HepG2 (cell line): ENCODE measurements around the gene LRRC74A. TPM values are rescaled to one million over a fixed set of nuclear protein-coding genes. Genes with fewer than 3 reads are reported as not detected.

ENCODE experiments used
- ATAC-seq: fragments of 200-7000 bp; cut with Tn5 transposase; 3 replicates; pipeline ENCODE4 v1.9.1; 2020; ENCODE audit warnings: mild to moderate bottlenecking, moderate library complexity
- BruUV-seq: library from RNA; stranded (reverse); fragments of 400-500 nt; replicated peaks from 2 replicates; lab custom pipeline; 2021; lab: Mats Ljungman, UMichigan
- CTCF ChIA-PET: fragments of 300-600 bp; formaldehyde crosslinking; extraction: SDS; loops from one replicate; lab custom pipeline; 2021; ENCODE audit warnings: low total read pairs, inconsistent platforms, low intra/inter-chr PET ratio; lab: Yijun Ruan, JAX
- POLR2A ChIA-PET: fragments of 350-600 bp; sonication (Branson Sonifier 250); formaldehyde crosslinking; loops from one replicate; lab custom pipeline; 2020; ENCODE audit warnings: antibody characterized with exemption, inconsistent platforms; lab: Yijun Ruan, JAX
- DNase-seq: peaks from one replicate; pipeline ENCODE4 v3.0.0-alpha.2; 2015; ENCODE audit warnings: low spot score
- FAIRE-seq: peaks from 3 replicates; lab custom pipeline; 2011; peaks lifted over from hg19 to GRCh38; lab: Jason Lieb, UNC
- H2AFZ ChIP-seq: one replicate; pipeline ENCODE4 v1.6.1; 2011; ENCODE audit warnings: low read length, inconsistent platforms
- H3K27ac ChIP-seq: fragments of 300-600 bp; 3 replicates; pipeline ENCODE4 v1.8.0; 2011; ENCODE audit warnings: mixed run types, mild to moderate bottlenecking, mixed read lengths, low read length, inconsistent platforms; ENCODE audit not compliant: insufficient read depth; ENCODE audit errors: extremely low read length
- H3K27me3 ChIP-seq, 2 experiments: fragments of 200-600 bp in 1 of 2; 2 replicates in 1 of 2; 3 replicates in 1 of 2; pipeline versions ENCODE4 v1.6.0 to v1.8.0; 2011; ENCODE audit warnings: low read length in 2 of 2, mild to moderate bottlenecking in 2 of 2, moderate library complexity in 2 of 2, inconsistent platforms in 1 of 2; ENCODE audit not compliant: insufficient read depth in 2 of 2, control insufficient read depth in 1 of 2
- H3K36me3 ChIP-seq, 2 experiments: fragments of 200-600 bp in 1 of 2; replicated peaks in 1 of 2; 2 replicates in 1 of 2; 3 replicates in 1 of 2; pipeline versions ENCODE4 v1.5.1 to v1.8.0; 2011; ENCODE audit warnings: low read length in 2 of 2, inconsistent platforms in 1 of 2; ENCODE audit not compliant: insufficient read depth in 2 of 2, control insufficient read depth in 1 of 2
- H3K4me1 ChIP-seq: 2 replicates; pipeline ENCODE4 v1.5.1; 2012; ENCODE audit warnings: low read length, inconsistent platforms; ENCODE audit not compliant: insufficient read depth
- H3K4me2 ChIP-seq: 2 replicates; pipeline ENCODE4 v1.6.0; 2011; ENCODE audit warnings: low read depth, low read length, inconsistent platforms
- H3K4me3 ChIP-seq, 3 experiments: fragments of 200-600 bp in 1 of 3; sonication (generic), shearing (Covaris generic) in 1 of 3; replicated peaks in 1 of 3; 2 replicates each; pipeline ENCODE4 v1.5.1; 2011 to 2016; ENCODE audit warnings: low read length in 3 of 3, inconsistent platforms in 2 of 3, low read depth in 2 of 3, mild to moderate bottlenecking in 2 of 3, control low read depth in 1 of 3, mixed read lengths in 1 of 3; ENCODE audit not compliant: insufficient read depth in 1 of 3
- H3K79me2 ChIP-seq: one replicate; pipeline ENCODE4 v1.6.1; 2011; ENCODE audit warnings: low read length, inconsistent platforms; ENCODE audit not compliant: insufficient read depth
- H3K9ac ChIP-seq: 2 replicates; pipeline ENCODE4 v1.6.0; 2011; ENCODE audit warnings: mild to moderate bottlenecking, low read depth, low read length, inconsistent platforms; ENCODE audit not compliant: insufficient read depth
- H3K9me3 ChIP-seq: 2 replicates; pipeline ENCODE4 v1.5.1; 2012; ENCODE audit warnings: mild to moderate bottlenecking, low read length
- H4K20me1 ChIP-seq: 2 replicates; pipeline ENCODE4 v1.6.0; 2011; ENCODE audit warnings: inconsistent platforms, mild to moderate bottlenecking, low read length, moderate library complexity; ENCODE audit not compliant: insufficient read depth
- FOXM1 ChIP-seq: sonication (generic); formaldehyde crosslinking; IDR thresholded peaks from 2 replicates; pipeline ENCODE4 v1.5.0; 2020; ENCODE audit warnings: missing genetic modification reagents
- JARID2 ChIP-seq: sonication (generic); formaldehyde crosslinking; IDR thresholded peaks from 2 replicates; pipeline ENCODE4 v1.8.1; 2023; ENCODE audit warnings: missing genetic modification reagents, inconsistent platforms; ENCODE audit not compliant: insufficient replicate concordance
- JUNB ChIP-seq: sonication (generic); formaldehyde crosslinking; IDR thresholded peaks from 2 replicates; pipeline ENCODE4 v1.8.0; 2022; ENCODE audit warnings: missing genetic modification reagents, mild to moderate bottlenecking, borderline replicate concordance
- NCOA1 ChIP-seq: sonication (generic); formaldehyde crosslinking; IDR thresholded peaks from 2 replicates; pipeline ENCODE4 v1.9.0; 2021; ENCODE audit warnings: missing genetic modification reagents
- PHB2 ChIP-seq: fragments of 450-650 bp; IDR thresholded peaks from 2 replicates; pipeline ENCODE4 v1.6.1; 2018; ENCODE audit not compliant: partially characterized antibody
- TRAFD1 ChIP-seq: sonication (generic); formaldehyde crosslinking; IDR thresholded peaks from 2 replicates; pipeline ENCODE4 v1.5.1; 2020; ENCODE audit warnings: missing genetic modification reagents, mild to moderate bottlenecking, borderline replicate concordance
- ZBTB21 ChIP-seq: sonication (generic); formaldehyde crosslinking; IDR thresholded peaks from 2 replicates; pipeline ENCODE4 v1.4.0; 2020; ENCODE audit warnings: missing genetic modification reagents
- ZBTB8A ChIP-seq: sonication (generic); formaldehyde crosslinking; IDR thresholded peaks from 2 replicates; pipeline ENCODE4 v1.4.0; 2020; ENCODE audit warnings: mild to moderate bottlenecking, low read depth, missing genetic modification reagents, borderline replicate concordance
- ZFP36 ChIP-seq: fragments of 150-350 bp; IDR thresholded peaks from 2 replicates; pipeline ENCODE4 v1.6.1; 2018; ENCODE audit warnings: borderline replicate concordance, low read length, low read depth; ENCODE audit not compliant: partially characterized antibody
- ZNF235 ChIP-seq: sonication (generic); formaldehyde crosslinking; IDR thresholded peaks from 2 replicates; pipeline ENCODE4 v1.8.1; 2023; ENCODE audit warnings: mild to moderate bottlenecking, missing genetic modification reagents, borderline replicate concordance
- ZNF788 ChIP-seq: sonication (generic); formaldehyde crosslinking; IDR thresholded peaks from 2 replicates; pipeline ENCODE4 v1.5.0; 2020; ENCODE audit warnings: mild to moderate bottlenecking, missing genetic modification reagents, borderline replicate concordance
- WGBS: methylation state at CpG from one replicate; pipeline ENCODE4 v1.1.6; 2017; ENCODE audit warnings: low lambda C conversion rate; 5-methylcytosine and 5-hydroxymethylcytosine counted together
- in situ Hi-C: cut with HindIII; loops from 2 replicates; pipeline ENCODE4 v1.10.0; 2017; ENCODE audit warnings: low pct_unique_long_range_greater_than_20kb; ENCODE audit not compliant: extremely low pct_ligation_motif_present
- intact Hi-C: fragments of 100-400 bp; cut with micrococcal nuclease; formaldehyde crosslinking; loops from one replicate; pipeline ENCODE4 v1.10.0; 2022; ENCODE audit not compliant: unreplicated experiment
- polyA plus RNA-seq, 8 experiments: library from polyadenylated mRNA; depleted of rRNA in 3 of 8; stranded (reverse) in 7 of 8; unstranded in 1 of 8; fragments of >200 nt; fragmentation: Illumina TruSeq in 4 of 8; extraction: Trizol in 4 of 8; gene quantifications; 2 replicates each; pipeline versions ENCODE4 v1.2.1 to v1.2.3, GENCODE V29; 2011 to 2016; ENCODE audit warnings: low read depth in 4 of 8, missing spikeins in 1 of 8, mixed read lengths in 1 of 8; ENCODE audit not compliant: insufficient read depth in 1 of 8
- total RNA-seq, 5 experiments: library from RNA; depleted of rRNA; stranded (reverse); fragments of >200 nt; fragmentation: Illumina TruSeq; extraction: Trizol; gene quantifications; 2 replicates each; pipeline ENCODE4 v1.2.3, GENCODE V29; 2016; ENCODE audit warnings: low read depth in 1 of 5

Gene LRRC74A
- total and polyA plus RNA-seq, 2 of the 13 experiments (the other 11 are each of a cell fraction or from before 2014, with no cell fraction given) = not detected

- no TSS peak for BruUV-seq
- WGBS = 68% methylated on average over 15 of the region's 15 CpGs
- no peak overlapping the region for H3K27ac ChIP-seq
These were observed 90.0 kb downstream of the LRRC74A start for GRCh38 chr14:76916040-76916715.

More at GRCh38 chr14:76916040-76916715, 90.0 kb downstream of the LRRC74A start:
- intact Hi-C loops = loop anchor here (10.0 kb wide), 1 partner anchor 49 kb away; no protein-coding TSS in a partner anchor
- Histone ChIP-seq H3K4me3 (no peak overlapping the region), H3K27me3 (peaks cover 0 to 2% of the 10 kb centered on the region in 2 experiments; a peak in 2 of 5 replicates), H3K36me3 (no peaks in the 10 kb centered on the region), H3K79me2 (no peaks in the 10 kb centered on the region), H4K20me1 (no peaks in the 10 kb centered on the region), H3K9me3 (no peaks in the 10 kb centered on the region), H3K4me2 (no peak overlapping the region), H2AFZ (no peak overlapping the region), H3K9ac (no peak overlapping the region), H3K4me1 (peaks cover 46% of the 10 kb centered on the region)
- DNase-seq (no peak), FAIRE-seq (no peak), ATAC-seq (no peak)
- ChIA-PET CTCF (interaction anchor here (1.7 kb wide), 1 partner anchor 137 kb away, joined by 6 read pairs; no protein-coding TSS in a partner anchor), POLR2A (no interaction called here)
- TF ChIP-seq ZBTB21 (CRISPR knock-in tag) (no peak), ZFP36 (no peak), JARID2 (CRISPR knock-in tag) (no peak), JUNB (no peak), ZBTB8A (CRISPR knock-in tag) (no peak), ZNF788 (CRISPR knock-in tag) (no peak), ZNF235 (CRISPR knock-in tag) (no peak), TRAFD1 (no peak), NCOA1 (no peak), FOXM1 (no peak), PHB2 (no peak)
- in situ Hi-C loops = no loop called here
